BJ (cell line): Measurements from ENCODE around the gene ANGPTL2. TPM values are rescaled to one million over a fixed set of nuclear protein-coding genes. Genes with fewer than 3 reads are reported as not detected.

Experiments used
- CTCF ChIA-PET: fragments of 350-600 bp; formaldehyde crosslinking; extraction: SDS; loops from one replicate; lab custom pipeline; 2021; ENCODE audit warnings: antibody characterized with exemption, inconsistent platforms; lab: Yijun Ruan, JAX
- POLR2A ChIA-PET: fragments of 300-600 bp; sonication (Branson Sonifier 250); formaldehyde crosslinking; extraction: SDS; loops from one replicate; lab custom pipeline; 2021; ENCODE audit warnings: antibody characterized with exemption; lab: Charles Lee
- DNase-seq: peaks from one replicate; pipeline ENCODE4 v3.0.0-alpha.2; 2011; ENCODE audit warnings: low read depth
- H3K27me3 ChIP-seq: 2 replicates; pipeline ENCODE4 v1.6.0; 2011; ENCODE audit warnings: low read length; ENCODE audit not compliant: control insufficient read depth, insufficient read depth
- H3K36me3 ChIP-seq: 2 replicates; pipeline ENCODE4 v1.5.1; 2011; ENCODE audit warnings: low read length; ENCODE audit not compliant: control insufficient read depth, insufficient read depth
- H3K4me3 ChIP-seq: 2 replicates; pipeline ENCODE4 v1.5.1; 2011; ENCODE audit warnings: low read depth, mild to moderate bottlenecking, control low read depth, low read length
- CTCF ChIP-seq: IDR thresholded peaks from 2 replicates; pipeline ENCODE4 v1.5.1; 2011; ENCODE audit warnings: low read depth, mild to moderate bottlenecking, control low read depth, inconsistent platforms, low read length, moderate library complexity; ENCODE audit not compliant: insufficient read depth
- polyA plus RNA-seq: library from polyadenylated mRNA; depleted of rRNA; stranded (reverse); fragments of >200 nt; gene quantifications from 2 replicates; pipeline ENCODE4 v1.2.3, GENCODE V29; 2011

The ANGPTL2 gene
- polyA plus RNA-seq, 1 experiment, result 47.0 TPM

- TF ChIP-seq CTCF, result no peak
- DNase-seq, result no peak
- ChIA-PET CTCF (no interaction called here), POLR2A (no interaction called here)
- Histone ChIP-seq H3K36me3 (no peaks in the 10 kb centered on the region), H3K4me3 (no peak overlapping the region), H3K27me3 (no peaks in the 10 kb centered on the region)
These were observed 13.8 kb upstream of the ANGPTL2 start for GRCh38 chr9:127136081-127136879.

GRCh38 chr9:127135056-127135745 is 12.8 kb upstream of the ANGPTL2 start:
- POLR2A ChIA-PET, result no interaction called here
- no peaks in the 10 kb centered on the region for H3K27me3 ChIP-seq
- no peak for DNase-seq
- no peaks in the 10 kb centered on the region for H3K36me3 ChIP-seq
- CTCF ChIA-PET, result no interaction called here
- no peak for TF ChIP-seq CTCF
- H3K4me3 ChIP-seq, result no peak overlapping the region

GRCh38 chr9:127133739-127134167 is 11.3 kb upstream of the ANGPTL2 start:
- no peak overlapping the region for H3K4me3 ChIP-seq
- no peaks in the 10 kb centered on the region for H3K27me3 ChIP-seq
- POLR2A ChIA-PET, result interaction anchor here (0.6 kb wide), 2 partner anchors 11 to 126 kb away, joined by 3 read pairs; no protein-coding TSS in a partner anchor
- no peak for DNase-seq
- CTCF ChIA-PET, result interaction anchor here (0.7 to 1.4 kb wide), 4 partner anchors 10 to 169 kb away, joined by 3 to 6 read pairs (median 4); no protein-coding TSS in a partner anchor
- no peaks in the 10 kb centered on the region for H3K36me3 ChIP-seq
- no peak for TF ChIP-seq CTCF

- Histone ChIP-seq H3K36me3 (no peaks in the 10 kb centered on the region), H3K27me3 (no peaks in the 10 kb centered on the region), H3K4me3 (no peak overlapping the region)
- POLR2A ChIA-PET, result no interaction called here
- no peak for TF ChIP-seq CTCF
- CTCF ChIA-PET, result interaction anchor here (0.7 to 1.4 kb wide), 4 partner anchors 10 to 168 kb away, joined by 3 to 6 read pairs (median 4); no protein-coding TSS in a partner anchor
- DNase-seq, result no peak
These were observed 10.6 kb upstream of the ANGPTL2 start for GRCh38 chr9:127132921-127133647.

- Histone ChIP-seq H3K27me3 (no peaks in the 10 kb centered on the region), H3K36me3 (no peaks in the 10 kb centered on the region), H3K4me3 (no peak overlapping the region)
- POLR2A ChIA-PET, result interaction anchor here (1.1 kb wide), 1 partner anchor 118 kb away, joined by 6 read pairs; no protein-coding TSS in a partner anchor
- CTCF ChIA-PET, result interaction anchor here (2.3 kb wide), 1 partner anchor 10 kb away, joined by 14 read pairs; the partner anchor contains the start of gene ANGPTL2
- DNase-seq, result no peak
- TF ChIP-seq CTCF, result no peak
These were observed 9.9 kb upstream of the ANGPTL2 start for GRCh38 chr9:127132375-127132774.
